GM21528 (cell line): ENCODE data around the gene BNIPL.

Experiments
- ATAC-seq: cut with Tn5 transposase; IDR thresholded peaks from one replicate; pipeline ENCODE4 v1.9.1; 2021; ENCODE audit warnings: mild to moderate bottlenecking, moderate library complexity; ENCODE audit not compliant: unreplicated experiment, low FRiP score

Gene BNIPL

DNA sequence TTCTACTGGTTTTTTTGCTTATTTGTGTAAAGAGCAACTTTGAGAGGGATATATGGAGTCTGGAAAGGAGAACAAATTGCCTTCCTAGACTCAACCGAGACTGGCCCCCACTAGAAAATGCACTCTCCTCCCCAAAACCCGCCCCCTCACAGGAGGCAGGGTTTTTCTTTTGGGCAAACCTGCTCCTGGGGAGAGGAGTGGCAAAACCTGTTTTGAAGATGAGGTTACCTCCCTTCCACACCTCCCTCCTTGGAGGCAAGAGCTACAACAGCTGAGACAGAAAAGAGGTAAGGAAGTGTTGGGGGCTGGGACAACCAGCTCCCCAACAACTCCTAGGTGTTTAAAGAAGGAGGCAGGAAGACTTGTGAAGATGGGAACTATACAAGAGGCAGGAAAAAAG, at the start of gene BNIPL:
Gene BNIPL, plus strand, starts transcription at position 231 of the 400 bp plus-strand sequence. Its CDS starts 140 bp downstream, at position 371.
- no peak for ATAC-seq

DNA sequence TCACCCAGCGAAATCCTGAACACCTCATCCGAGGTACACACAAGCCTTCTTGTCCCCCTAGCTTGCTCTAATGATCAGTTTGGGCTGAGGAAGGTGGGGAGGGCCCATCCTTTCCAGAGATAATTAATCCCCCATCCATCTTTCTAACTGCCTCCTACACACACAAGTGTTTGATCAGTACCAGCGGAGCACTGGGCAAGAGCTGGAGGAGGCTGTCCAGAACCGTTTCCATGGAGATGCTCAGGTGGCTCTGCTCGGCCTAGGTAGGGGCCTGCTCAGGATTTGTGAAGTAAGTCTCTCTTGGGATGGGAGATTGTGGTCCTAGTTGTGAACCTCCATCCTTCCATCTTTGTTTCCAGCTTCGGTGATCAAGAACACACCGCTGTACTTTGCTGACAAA, 48.5 kb upstream of the BNIPL start:
- ATAC-seq = no peak

- no peak for ATAC-seq
Observed at GRCh38 chr1:150992626-150993025, 43.8 kb upstream of the BNIPL start.

- ATAC-seq = no peak
Observed at GRCh38 chr1:150994248-150994647, 42.1 kb upstream of the BNIPL start.

DNA sequence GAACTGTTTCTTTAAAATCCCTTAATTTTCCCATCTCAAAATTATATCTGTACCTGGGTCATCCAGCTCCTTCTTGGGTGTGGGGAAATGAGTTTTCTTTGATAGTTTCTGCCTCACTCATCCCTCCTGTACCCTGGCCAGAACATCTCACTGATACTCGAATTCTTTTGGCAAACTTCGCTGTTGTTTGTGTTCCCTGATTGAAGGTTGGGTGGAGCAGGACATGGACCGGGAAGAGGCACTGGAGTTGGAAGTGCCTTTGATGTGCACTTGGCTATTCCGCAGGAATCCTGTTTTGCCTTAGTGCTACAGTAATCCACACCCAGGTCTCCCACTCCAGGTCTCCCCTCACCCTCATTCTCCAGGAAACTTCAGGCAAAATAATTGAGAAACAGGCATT, 40.9 kb upstream of the BNIPL start:
- no peak for ATAC-seq

DNA sequence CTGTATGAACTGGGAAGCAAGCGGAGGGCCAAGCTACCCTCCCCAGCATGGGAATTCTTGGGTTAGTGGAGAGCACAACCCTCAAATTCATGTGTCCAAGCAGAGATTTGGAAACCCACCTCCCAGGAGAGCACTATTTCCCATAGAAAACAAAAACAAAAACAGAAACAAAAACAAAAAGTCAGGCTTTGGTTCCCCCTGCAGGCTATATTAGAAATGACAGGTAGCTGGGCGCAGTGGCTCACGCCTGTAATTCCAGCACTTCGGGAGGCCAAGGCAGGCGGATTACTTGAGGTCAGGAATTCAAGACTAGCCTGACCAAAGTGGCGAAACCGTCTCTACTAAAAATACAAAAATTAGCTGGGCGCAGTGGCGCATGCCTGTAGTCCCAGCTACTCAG, 40.5 kb upstream of the BNIPL start:
- no peak for ATAC-seq

GRCh38 chr1:150997126-150997872, 39.1 kb upstream of the BNIPL start:
- no peak for ATAC-seq

- ATAC-seq = no peak
Observed at GRCh38 chr1:150997949-150998348, 38.4 kb upstream of the BNIPL start.

DNA sequence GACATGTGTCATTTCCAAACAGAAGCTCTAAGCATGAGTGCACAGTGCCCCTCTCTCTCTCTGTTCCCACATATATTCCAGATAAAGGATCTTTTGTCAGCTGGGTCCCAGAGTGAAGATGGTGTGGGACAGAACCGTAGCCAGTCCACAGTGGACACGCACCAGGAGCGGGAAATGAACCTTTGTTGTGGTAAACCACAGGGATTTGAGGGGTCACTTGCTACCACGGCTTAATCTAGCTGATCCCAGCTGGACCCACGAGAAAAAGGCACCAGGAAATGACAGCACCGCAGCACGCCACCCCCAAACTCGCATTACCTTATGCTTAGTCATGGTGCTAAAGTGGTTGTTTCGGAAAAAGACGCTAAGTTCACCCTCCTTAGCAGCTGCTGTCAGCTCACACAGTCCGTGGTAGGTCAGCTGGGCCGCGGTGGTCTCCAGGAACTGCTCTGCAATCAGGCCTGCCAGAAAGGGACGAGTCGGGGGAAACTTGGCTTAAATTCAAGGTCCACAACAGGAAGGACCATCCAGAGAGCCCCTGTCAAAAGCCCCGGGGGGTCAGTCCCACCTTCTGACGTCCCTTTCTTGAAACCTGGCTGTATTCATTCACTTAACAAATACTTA, 37.2 kb upstream of the BNIPL start:
- ATAC-seq = no peak

DNA sequence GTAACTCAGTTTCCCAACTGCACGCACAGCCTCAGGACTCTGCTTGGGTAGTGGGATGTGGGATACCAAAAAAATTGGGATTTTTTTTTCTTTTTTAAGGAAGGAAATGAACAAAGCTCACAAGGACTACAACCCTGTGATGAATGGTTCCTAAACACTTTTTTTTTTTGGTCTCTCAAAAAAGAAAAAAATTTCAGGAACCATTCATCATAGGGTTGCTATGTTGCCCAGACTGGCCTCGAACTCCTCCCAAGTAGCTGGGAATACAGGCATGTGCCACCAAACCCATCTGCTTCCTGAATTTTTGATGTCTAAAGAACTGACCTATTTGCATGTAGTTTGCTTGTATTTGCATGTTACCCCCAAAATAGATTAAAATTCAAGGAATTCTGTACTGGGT, 36.5 kb upstream of the BNIPL start:
- ATAC-seq = no peak

GRCh38 chr1:151000408-151000807, 36.0 kb upstream of the BNIPL start:
- no peak for ATAC-seq

- no peak for ATAC-seq
Observed at GRCh38 chr1:151001602-151002001, 34.8 kb upstream of the BNIPL start.

GRCh38 chr1:151002051-151002450, 34.3 kb upstream of the BNIPL start:
- ATAC-seq = no peak

GRCh38 chr1:151002611-151003010, 33.8 kb upstream of the BNIPL start:
- ATAC-seq = no peak

DNA sequence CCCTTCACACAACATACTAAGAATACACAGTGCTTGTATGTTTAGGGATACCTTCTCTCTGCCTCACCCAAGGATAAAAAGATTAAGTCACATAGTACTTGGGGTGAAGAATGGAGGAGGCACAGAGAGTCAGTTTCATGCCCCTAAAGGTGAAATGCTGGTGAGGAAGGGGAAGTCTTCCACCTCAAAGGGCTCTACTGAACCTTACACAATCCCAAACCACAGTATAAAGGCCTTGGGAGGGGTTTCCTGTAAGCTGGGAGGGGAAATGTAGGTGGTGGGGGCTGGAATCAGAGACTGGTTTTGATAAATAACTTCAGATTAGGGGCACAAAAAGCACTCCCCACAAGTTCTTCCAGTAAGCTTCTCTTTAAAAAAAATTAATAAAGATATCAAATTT, 33.2 kb upstream of the BNIPL start:
- no peak for ATAC-seq

DNA sequence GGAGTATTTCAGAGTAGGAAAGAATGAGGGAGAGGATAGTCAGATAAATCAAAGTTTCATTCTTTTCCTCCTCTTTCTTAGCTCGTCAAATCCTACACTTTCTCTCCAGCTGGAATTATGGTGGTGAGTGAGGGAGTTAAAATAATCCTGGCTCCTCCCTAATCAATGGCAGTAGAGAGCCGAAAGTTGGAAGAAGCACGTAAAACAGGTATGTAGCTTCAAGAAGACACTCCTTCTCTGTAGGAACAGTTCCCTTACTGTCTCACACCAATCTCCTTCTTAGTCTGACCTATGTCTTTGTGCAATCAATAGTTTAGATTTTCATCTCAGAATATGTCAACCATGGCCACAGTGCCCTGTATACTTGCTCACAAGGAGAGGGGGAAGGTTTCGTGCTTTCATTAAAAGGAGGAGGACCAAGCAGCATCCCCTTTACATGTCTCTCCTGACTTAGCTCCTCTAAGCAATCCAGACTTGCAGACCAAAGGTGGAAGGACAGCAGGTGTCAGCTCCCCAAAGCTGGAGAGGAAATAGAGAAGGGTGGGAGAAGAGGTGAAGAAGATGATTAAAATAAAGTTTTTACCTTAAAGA, 30.6 kb upstream of the BNIPL start:
- ATAC-seq = no peak

- no peak for ATAC-seq
Observed at GRCh38 chr1:151006327-151007052, 29.9 kb upstream of the BNIPL start, which contains the start of gene MINDY1. MINDY1 (minus strand) TSS chr1:151006902; CDS start chr1:151002617, 4,285 bp downstream.

DNA sequence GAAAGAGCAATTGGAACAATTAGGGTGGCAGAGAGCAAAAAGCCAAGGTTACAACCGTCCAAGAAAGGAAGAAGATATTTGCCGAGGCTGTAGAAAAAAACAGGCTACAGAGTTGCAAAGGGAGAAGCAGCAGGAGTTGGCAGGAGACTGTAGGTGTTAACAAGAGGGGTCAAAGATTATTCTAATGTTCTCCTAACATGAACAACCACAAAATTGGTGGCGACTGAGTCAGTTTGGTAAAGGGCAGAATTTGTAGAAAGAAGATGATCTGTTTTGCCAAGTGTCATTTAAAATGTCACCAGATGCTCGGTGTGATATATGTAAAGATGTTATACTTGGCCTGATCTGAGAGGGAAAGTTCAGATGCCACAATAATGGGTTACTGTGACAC, 28.5 kb upstream of the BNIPL start:
- ATAC-seq = no peak

- peak; percentile 57 for ATAC-seq
Observed at GRCh38 chr1:151008244-151009205, 27.9 kb upstream of the BNIPL start, which contains the start of gene PRUNE1. PRUNE1 (plus strand) TSS chr1:151008449; CDS start chr1:151008633, 184 bp downstream.

GRCh38 chr1:151009206-151009587, 27.2 kb upstream of the BNIPL start:
- ATAC-seq = no peak
